Endothelial cell of umbilical vein (primary cell): ENCODE measurements around the gene ABHD8. TPM values are rescaled to one million over a fixed set of nuclear protein-coding genes. Genes with fewer than 3 reads are reported as not detected.

Experiments used
- BruUV-seq: library from RNA; stranded (reverse); fragments of 400-500 nt; replicated peaks from 2 replicates; lab custom pipeline; 2021; lab: Mats Ljungman, UMichigan
- CTCF ChIA-PET: fragments of 300-600, 350-600 bp; sonication (Branson Sonifier 250); formaldehyde crosslinking; loops from one replicate; lab custom pipeline; 2021; ENCODE audit warnings: antibody characterized with exemption, inconsistent platforms; lab: Charles Lee
- POLR2A ChIA-PET: fragments of 300-600, 350-600 bp; sonication (Branson Sonifier 250); formaldehyde crosslinking; loops from one replicate; lab custom pipeline; 2021; ENCODE audit warnings: antibody characterized with exemption, inconsistent platforms; lab: Charles Lee
- DNase-seq: peaks from one replicate; pipeline ENCODE4 v3.0.0-alpha.2; 2011; ENCODE audit warnings: low read depth, low spot score
- FAIRE-seq: peaks from 2 replicates; lab custom pipeline; 2011; peaks lifted over from hg19 to GRCh38; lab: Jason Lieb, UNC
- H2AFZ ChIP-seq: 2 replicates; pipeline ENCODE4 v1.6.0; 2012; ENCODE audit warnings: low read depth, low read length, control low read depth, inconsistent platforms
- H3K27ac ChIP-seq: 2 replicates; pipeline ENCODE4 v1.5.1; 2011; ENCODE audit warnings: low read depth, mild to moderate bottlenecking, control low read depth, low read length, moderate library complexity; ENCODE audit not compliant: insufficient read depth
- H3K27me3 ChIP-seq, 2 experiments: 2 replicates each; pipeline versions ENCODE4 v1.6.0 to v1.6.1; 2011; ENCODE audit warnings: low read length in 2 of 2, mixed read lengths in 1 of 2; ENCODE audit not compliant: control insufficient read depth in 2 of 2, insufficient read depth in 2 of 2
- H3K36me3 ChIP-seq, 2 experiments: 2 replicates in 1 of 2; 3 replicates in 1 of 2; pipeline ENCODE4 v1.5.1; 2011; ENCODE audit warnings: low read length in 2 of 2, mild to moderate bottlenecking in 1 of 2, moderate library complexity in 1 of 2; ENCODE audit not compliant: control insufficient read depth in 2 of 2, insufficient read depth in 2 of 2; ENCODE audit errors: extremely low read depth in 1 of 2
- H3K4me1 ChIP-seq: 3 replicates; pipeline ENCODE4 v1.5.1; 2011; ENCODE audit warnings: mild to moderate bottlenecking, low read length; ENCODE audit not compliant: control insufficient read depth, insufficient read depth; ENCODE audit errors: extremely low read depth
- H3K4me2 ChIP-seq: 2 replicates; pipeline ENCODE4 v1.6.1; 2011; ENCODE audit warnings: low read length, control low read depth, mixed read lengths; ENCODE audit not compliant: insufficient read depth
- H3K4me3 ChIP-seq, 3 experiments: fragments of 200-600 bp in 1 of 3; sonication (generic), shearing (Covaris generic) in 1 of 3; replicated peaks in 1 of 3; 2 replicates each; pipeline ENCODE4 v1.5.1; 2011 to 2016; ENCODE audit warnings: control low read depth in 3 of 3, low read length in 3 of 3, mild to moderate bottlenecking in 2 of 3, inconsistent platforms in 1 of 3, low read depth in 1 of 3, moderate library complexity in 1 of 3; ENCODE audit not compliant: insufficient read depth in 1 of 3
- H3K79me2 ChIP-seq: 2 replicates; pipeline ENCODE4 v1.6.0; 2012; ENCODE audit warnings: low read length, inconsistent platforms; ENCODE audit not compliant: control insufficient read depth, insufficient read depth
- H3K9ac ChIP-seq: replicated peaks from 2 replicates; pipeline ENCODE3; 2011; ENCODE audit warnings: low read length, control low read depth; ENCODE audit not compliant: insufficient read depth; ENCODE audit errors: extremely low read depth
- H3K9me1 ChIP-seq: replicated peaks from 3 replicates; pipeline ENCODE4 v1.6.0; 2011; ENCODE audit warnings: mild to moderate bottlenecking, low read length; ENCODE audit not compliant: control insufficient read depth, insufficient read depth; ENCODE audit errors: extremely low read depth
- H3K9me3 ChIP-seq: replicated peaks from 2 replicates; pipeline ENCODE4 v1.5.1; 2012; ENCODE audit warnings: low read length, inconsistent platforms; ENCODE audit not compliant: control insufficient read depth, insufficient read depth
- H4K20me1 ChIP-seq: replicated peaks from 2 replicates; pipeline ENCODE3; 2011; ENCODE audit warnings: mild to moderate bottlenecking, low read length; ENCODE audit not compliant: control insufficient read depth, insufficient read depth; ENCODE audit errors: extremely low read depth
- EZH2 ChIP-seq: IDR thresholded peaks from 2 replicates; pipeline ENCODE4 v1.6.1; 2012; ENCODE audit warnings: borderline replicate concordance, low read depth, mild to moderate bottlenecking, moderate library complexity, low read length, inconsistent platforms; ENCODE audit not compliant: severe bottlenecking
- FOS ChIP-seq: IDR thresholded peaks from 2 replicates; pipeline ENCODE4 v1.6.1; 2011; ENCODE audit warnings: mild to moderate bottlenecking, low read length, moderate library complexity, borderline replicate concordance; ENCODE audit not compliant: insufficient read depth
- GATA2 ChIP-seq: IDR thresholded peaks from 2 replicates; pipeline ENCODE4 v1.7.0; 2011; ENCODE audit warnings: low read depth, mild to moderate bottlenecking, moderate library complexity, mixed read lengths, low read length; ENCODE audit not compliant: insufficient read length, insufficient read depth
- JUN ChIP-seq: IDR thresholded peaks from 2 replicates; pipeline ENCODE4 v1.6.1; 2011; ENCODE audit warnings: borderline replicate concordance, low read depth; ENCODE audit not compliant: insufficient read length, insufficient read depth
- MYC ChIP-seq: IDR thresholded peaks from one replicate; pipeline ENCODE4 v1.6.1; 2011; ENCODE audit warnings: mild to moderate bottlenecking, low read depth, low read length
- POLR2A ChIP-seq: IDR thresholded peaks from 2 replicates; pipeline ENCODE4 v1.6.1; 2012; ENCODE audit warnings: low read depth, mild to moderate bottlenecking, control low read depth, low read length
- POLR2AphosphoS5 ChIP-seq: IDR thresholded peaks from 2 replicates; pipeline ENCODE4 v1.6.1; 2012; ENCODE audit warnings: low read depth, mild to moderate bottlenecking, control low read depth, low read length, moderate library complexity; ENCODE audit not compliant: insufficient read depth
- dilution Hi-C: fragments of 300-500 bp; cut with MboI; formaldehyde crosslinking; loops from one replicate; pipeline ENCODE4 v1.15.0; 2019; ENCODE audit warnings: low sequenced_read_pairs; ENCODE audit not compliant: extremely low pct_ligation_motif_present
- intact Hi-C: fragments of 100-400 bp; cut with micrococcal nuclease; formaldehyde crosslinking; loops from one replicate; pipeline ENCODE4 v1.10.0; 2022
- polyA plus RNA-seq, 4 experiments: library from polyadenylated mRNA; depleted of rRNA in 3 of 4; stranded (reverse) in 3 of 4; unstranded in 1 of 4; fragments of >200 nt; gene quantifications; 2 replicates each; pipeline versions ENCODE4 v1.2.1 to v1.2.3, GENCODE V29; 2011 to 2012; ENCODE audit warnings: missing spikeins in 1 of 4
- total RNA-seq: library from RNA; stranded (reverse); gene quantifications from 2 replicates; pipeline ENCODE4 v1.2.3, GENCODE V29; 2021
- TF ChIP-seq, protein P1 (sequence below): IDR thresholded peaks from 2 replicates; pipeline ENCODE4 v1.6.1; 2011; ENCODE audit not compliant: insufficient read depth, insufficient read length
- TF ChIP-seq, protein P2 (sequence below), 2 donors: IDR thresholded peaks; 1 replicate in 1 of 2; 2 replicates in 1 of 2; pipeline ENCODE4 v1.5.1; 2011; ENCODE audit warnings: low read length in 2 of 2, mild to moderate bottlenecking in 2 of 2, moderate library complexity in 2 of 2, control low read depth in 1 of 2, inconsistent platforms in 1 of 2, low read depth in 1 of 2; ENCODE audit not compliant: insufficient read depth in 1 of 2; ENCODE audit errors: extremely low read depth in 1 of 2

The ABHD8 gene
- total and polyA plus RNA-seq, 2 donors (not counting 3 experiments of a cell fraction or from before 2014, with no cell fraction given) = 5.9 to 8.7 TPM

DNA sequence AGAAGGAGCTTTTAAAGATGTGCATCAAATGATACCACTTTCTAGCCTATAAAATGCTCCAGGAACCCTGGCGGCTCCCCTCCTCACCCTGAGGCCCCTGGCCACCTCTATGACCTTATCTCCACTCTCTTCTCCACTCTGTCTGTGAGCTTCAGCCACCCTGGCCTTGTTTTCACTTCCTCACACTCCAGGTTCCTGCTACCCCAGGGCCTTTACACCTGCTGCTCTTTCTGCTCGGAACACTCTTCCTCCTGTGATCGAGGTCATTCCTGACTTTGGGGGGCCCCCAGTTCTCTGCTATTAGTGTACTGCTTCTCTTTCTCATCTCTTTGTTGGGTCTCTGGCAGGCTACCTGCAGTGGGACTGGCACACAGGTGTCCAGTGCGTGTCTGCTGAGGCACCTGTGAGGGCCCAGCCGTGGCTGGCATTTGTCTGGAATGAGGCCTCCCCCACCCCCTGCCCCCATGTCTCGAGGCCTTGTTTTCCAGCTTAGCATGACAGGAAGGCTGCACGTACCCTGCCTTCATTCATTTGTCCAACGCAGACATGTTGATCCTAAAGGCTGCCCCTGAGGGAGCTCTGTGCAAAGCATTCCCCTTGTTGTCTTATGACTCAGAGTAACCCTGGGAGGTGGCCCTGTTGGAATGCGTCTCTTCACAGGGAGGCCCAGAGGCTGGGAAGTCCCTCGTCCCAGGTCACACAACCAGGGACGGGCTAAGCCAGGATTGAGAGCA is 8.4 kb upstream of the ABHD8 start:
- DNase-seq = no peak
- BruUV-seq = no TSS peak

More for the DNA sequence above, 8.4 kb upstream of the ABHD8 start:
- ChIA-PET CTCF (no interaction called here), POLR2A (no interaction called here)
- FAIRE-seq = no peak
- peaks cover 9% of the 10 kb centered on the region for H3K4me1 ChIP-seq
- TF ChIP-seq, protein P1, sequence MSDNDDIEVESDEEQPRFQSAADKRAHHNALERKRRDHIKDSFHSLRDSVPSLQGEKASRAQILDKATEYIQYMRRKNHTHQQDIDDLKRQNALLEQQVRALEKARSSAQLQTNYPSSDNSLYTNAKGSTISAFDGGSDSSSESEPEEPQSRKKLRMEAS = no peak
- TF ChIP-seq POLR2AphosphoS5 (no peak), JUN (no peak), GATA2 (no peak), FOS (no peak), MYC (no peak), POLR2A (no peak), EZH2 (no peak)
- TF ChIP-seq, protein P2, sequence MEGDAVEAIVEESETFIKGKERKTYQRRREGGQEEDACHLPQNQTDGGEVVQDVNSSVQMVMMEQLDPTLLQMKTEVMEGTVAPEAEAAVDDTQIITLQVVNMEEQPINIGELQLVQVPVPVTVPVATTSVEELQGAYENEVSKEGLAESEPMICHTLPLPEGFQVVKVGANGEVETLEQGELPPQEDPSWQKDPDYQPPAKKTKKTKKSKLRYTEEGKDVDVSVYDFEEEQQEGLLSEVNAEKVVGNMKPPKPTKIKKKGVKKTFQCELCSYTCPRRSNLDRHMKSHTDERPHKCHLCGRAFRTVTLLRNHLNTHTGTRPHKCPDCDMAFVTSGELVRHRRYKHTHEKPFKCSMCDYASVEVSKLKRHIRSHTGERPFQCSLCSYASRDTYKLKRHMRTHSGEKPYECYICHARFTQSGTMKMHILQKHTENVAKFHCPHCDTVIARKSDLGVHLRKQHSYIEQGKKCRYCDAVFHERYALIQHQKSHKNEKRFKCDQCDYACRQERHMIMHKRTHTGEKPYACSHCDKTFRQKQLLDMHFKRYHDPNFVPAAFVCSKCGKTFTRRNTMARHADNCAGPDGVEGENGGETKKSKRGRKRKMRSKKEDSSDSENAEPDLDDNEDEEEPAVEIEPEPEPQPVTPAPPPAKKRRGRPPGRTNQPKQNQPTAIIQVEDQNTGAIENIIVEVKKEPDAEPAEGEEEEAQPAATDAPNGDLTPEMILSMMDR (IDR thresholded peaks at IDR 0.05; ENCODE audit: extremely low read depth in 1 of 2, insufficient read depth in 1 of 2, low read depth in 1 of 2, low read length in 2 of 2) = no peak
- no peak overlapping the region for H3K9ac ChIP-seq
- H2AFZ ChIP-seq = no peak overlapping the region
- H3K79me2 ChIP-seq = peaks cover 34% of the 10 kb centered on the region
- no peaks in the 10 kb centered on the region for H3K9me1 ChIP-seq
- H3K36me3 ChIP-seq = peaks cover 6 to 23% of the 10 kb centered on the region in 2 experiments
- intact Hi-C loops (no loop called here), dilution Hi-C loops (no loop called here)
- no peaks in the 10 kb centered on the region for H3K9me3 ChIP-seq
- H3K27ac ChIP-seq = no peak overlapping the region
- H3K27me3 ChIP-seq = no peaks in the 10 kb centered on the region
- no peak overlapping the region for H3K4me3 ChIP-seq
- H3K4me2 ChIP-seq = no peak overlapping the region
- no peaks in the 10 kb centered on the region for H4K20me1 ChIP-seq
